Activated B cell treated with CpG ODN at 0.5 μM for 24 hours (primary cell): Measurements from ENCODE around the gene UGT1A5. TPM values are rescaled to one million over a fixed set of nuclear protein-coding genes. Genes with fewer than 3 reads are reported as not detected.

ENCODE experiments used
- ATAC-seq: fragments of 200-7000 bp; cut with Tn5 transposase; one replicate; pipeline ENCODE4 v1.10.0; 2021; ENCODE audit warnings: low read depth, mild to moderate bottlenecking, moderate library complexity
- CTCF ChIA-PET: fragments of 350-600 bp; sonication (Branson Sonifier 250); formaldehyde crosslinking; loops from one replicate; lab custom pipeline; 2021; ENCODE audit warnings: antibody characterized with exemption; lab: Charles Lee
- POLR2A ChIA-PET: fragments of 350-600 bp; sonication (Branson Sonifier 250); formaldehyde crosslinking; loops from one replicate; lab custom pipeline; 2021; ENCODE audit warnings: antibody characterized with exemption; lab: Charles Lee
- DNase-seq: peaks from one replicate; pipeline ENCODE4 v3.0.0; 2022
- H3K27ac Mint-ChIP-seq: one replicate; pipeline ENCODE4 v1.8.0; 2020; ENCODE audit warnings: mixed read lengths
- H3K27me3 Mint-ChIP-seq: one replicate; pipeline ENCODE4 v1.8.0; 2021; ENCODE audit warnings: mixed read lengths
- H3K36me3 Mint-ChIP-seq: one replicate; pipeline ENCODE4 v1.8.0; 2021; ENCODE audit warnings: low read depth, mixed read lengths
- H3K4me1 Mint-ChIP-seq: one replicate; pipeline ENCODE4 v1.8.0; 2021; ENCODE audit warnings: mixed read lengths
- H3K4me3 Mint-ChIP-seq: one replicate; pipeline ENCODE4 v1.8.0; 2020; ENCODE audit warnings: mild to moderate bottlenecking, mixed read lengths
- H3K9me3 Mint-ChIP-seq: one replicate; pipeline ENCODE4 v1.8.0; 2020; ENCODE audit warnings: mixed read lengths
- intact Hi-C: fragments of 100-400 bp; cut with micrococcal nuclease; formaldehyde crosslinking; loops from one replicate; pipeline ENCODE4 v1.15.1; 2024
- total RNA-seq: library from RNA; stranded (reverse); gene quantifications from 2 replicates; pipeline ENCODE4 v1.2.3, GENCODE V29; 2022
- TF ChIP-seq, protein P1 (sequence below): fragments of 200-600 bp; IDR thresholded peaks from one replicate; pipeline ENCODE4 v1.8.0; 2022; ENCODE audit warnings: antibody characterized with exemption, mild to moderate bottlenecking

UGT1A5 gene
- total RNA-seq, 1 donor from 2014 or later: not detected

DNA sequence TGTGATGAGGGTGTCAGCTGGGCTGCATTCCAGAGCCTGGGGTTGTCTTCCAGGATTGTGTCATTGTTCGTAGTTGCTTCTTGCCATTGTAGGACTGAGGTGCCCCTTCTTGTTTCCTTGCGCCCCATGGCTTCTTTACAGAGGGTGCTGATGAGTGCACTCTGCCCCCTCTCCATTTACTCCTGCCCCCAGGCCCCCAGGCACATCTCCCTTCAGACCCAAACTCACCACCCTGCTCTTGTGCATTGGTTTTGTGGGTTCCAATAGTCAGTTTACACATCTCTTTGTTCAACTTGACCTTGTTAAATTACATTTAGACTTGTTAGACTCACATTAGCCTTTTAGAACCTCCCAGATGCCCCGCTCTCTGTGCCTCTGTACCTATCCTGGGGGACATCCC, 108.5 kb downstream of the UGT1A5 start:
- ATAC-seq: no peak
- ChIA-PET POLR2A (no interaction called here), CTCF (no interaction called here)
- no peaks in the 10 kb centered on the region for H3K36me3 Mint-ChIP-seq
- no peak overlapping the region for H3K4me3 Mint-ChIP-seq
- no peak for DNase-seq
- TF ChIP-seq, protein P1, sequence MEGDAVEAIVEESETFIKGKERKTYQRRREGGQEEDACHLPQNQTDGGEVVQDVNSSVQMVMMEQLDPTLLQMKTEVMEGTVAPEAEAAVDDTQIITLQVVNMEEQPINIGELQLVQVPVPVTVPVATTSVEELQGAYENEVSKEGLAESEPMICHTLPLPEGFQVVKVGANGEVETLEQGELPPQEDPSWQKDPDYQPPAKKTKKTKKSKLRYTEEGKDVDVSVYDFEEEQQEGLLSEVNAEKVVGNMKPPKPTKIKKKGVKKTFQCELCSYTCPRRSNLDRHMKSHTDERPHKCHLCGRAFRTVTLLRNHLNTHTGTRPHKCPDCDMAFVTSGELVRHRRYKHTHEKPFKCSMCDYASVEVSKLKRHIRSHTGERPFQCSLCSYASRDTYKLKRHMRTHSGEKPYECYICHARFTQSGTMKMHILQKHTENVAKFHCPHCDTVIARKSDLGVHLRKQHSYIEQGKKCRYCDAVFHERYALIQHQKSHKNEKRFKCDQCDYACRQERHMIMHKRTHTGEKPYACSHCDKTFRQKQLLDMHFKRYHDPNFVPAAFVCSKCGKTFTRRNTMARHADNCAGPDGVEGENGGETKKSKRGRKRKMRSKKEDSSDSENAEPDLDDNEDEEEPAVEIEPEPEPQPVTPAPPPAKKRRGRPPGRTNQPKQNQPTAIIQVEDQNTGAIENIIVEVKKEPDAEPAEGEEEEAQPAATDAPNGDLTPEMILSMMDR: no peak
- peaks cover 15% of the 10 kb centered on the region for H3K27me3 Mint-ChIP-seq
- no peak overlapping the region for H3K27ac Mint-ChIP-seq
- no peaks in the 10 kb centered on the region for H3K9me3 Mint-ChIP-seq
- intact Hi-C loops: no loop called here
- H3K4me1 Mint-ChIP-seq: no peaks in the 10 kb centered on the region

GRCh38 chr2:233821709-233822100, 109.0 kb downstream of the UGT1A5 start:
- ATAC-seq: no peak
- peaks cover 10% of the 10 kb centered on the region for H3K27me3 Mint-ChIP-seq
- no peaks in the 10 kb centered on the region for H3K36me3 Mint-ChIP-seq
- no peaks in the 10 kb centered on the region for H3K9me3 Mint-ChIP-seq
- TF ChIP-seq, protein P1: no peak
- H3K4me3 Mint-ChIP-seq: no peak overlapping the region
- intact Hi-C loops: no loop called here
- H3K4me1 Mint-ChIP-seq: no peaks in the 10 kb centered on the region
- ChIA-PET CTCF (no interaction called here), POLR2A (no interaction called here)
- no peak overlapping the region for H3K27ac Mint-ChIP-seq
- no peak for DNase-seq

- H3K27ac Mint-ChIP-seq: no peak overlapping the region
- DNase-seq (no peak), ATAC-seq (no peak)
- ChIA-PET POLR2A (no interaction called here), CTCF (no interaction called here)
- H3K9me3 Mint-ChIP-seq: no peaks in the 10 kb centered on the region
- H3K4me3 Mint-ChIP-seq: no peak overlapping the region
- H3K36me3 Mint-ChIP-seq: no peaks in the 10 kb centered on the region
- no peaks in the 10 kb centered on the region for H3K4me1 Mint-ChIP-seq
- peaks cover 7% of the 10 kb centered on the region for H3K27me3 Mint-ChIP-seq
- TF ChIP-seq, protein P1: no peak
- intact Hi-C loops: no loop called here
These were observed 109.5 kb downstream of the UGT1A5 start for GRCh38 chr2:233822101-233822771.

Other genes with a start within 250 kb of the UGT1A5 start
- gene USP40, start 146.1 kb upstream of the UGT1A5 start, total RNA-seq: 25.5 and 30.4 TPM in 2 replicates
- gene UGT1A8, start 95.3 kb upstream of the UGT1A5 start, total RNA-seq: not detected in 2 replicates
- gene UGT1A10, start 76.5 kb upstream of the UGT1A5 start, total RNA-seq: not detected in 2 replicates
- gene UGT1A9, start 41.0 kb upstream of the UGT1A5 start, total RNA-seq: not detected in 2 replicates
- not detected in 2 replicates for gene UGT1A7, start 31.0 kb upstream of the UGT1A5 start, total RNA-seq
- not detected in 2 replicates for gene UGT1A6, start 20.0 kb upstream of the UGT1A5 start, total RNA-seq
- gene UGT1A4, start 5.8 kb downstream of the UGT1A5 start, total RNA-seq: not detected in 2 replicates
- not detected in 2 replicates for gene UGT1A3, start 16.1 kb downstream of the UGT1A5 start, total RNA-seq
- gene UGT1A1, start 47.4 kb downstream of the UGT1A5 start, total RNA-seq: not detected in 2 replicates
- not detected in 2 replicates for gene MROH2A, start 65.4 kb downstream of the UGT1A5 start, total RNA-seq
- gene HJURP, start 141.6 kb downstream of the UGT1A5 start, total RNA-seq: 1.0 and 1.5 TPM in 2 replicates
- gene TRPM8, start 204.5 kb downstream of the UGT1A5 start, total RNA-seq: not detected in 2 replicates